GM19351 (cell line): ENCODE results near the gene SGMS1.
"Not testable (repeated sequence)": the region's sequence is repeated elsewhere in the genome, so short reads cannot be mapped to it uniquely, and the experiment has no call there.

ENCODE experiments used
- ATAC-seq: cut with Tn5 transposase; IDR thresholded peaks from one replicate; pipeline ENCODE4 v1.9.1; 2021; ENCODE audit warnings: mild to moderate bottlenecking, moderate library complexity; ENCODE audit not compliant: unreplicated experiment

Gene SGMS1

GRCh38 chr10:50512743-50513416, 110.9 kb downstream of the SGMS1 start:
- ATAC-seq: peak; percentile 43

GRCh38 chr10:50512214-50512595, 111.6 kb downstream of the SGMS1 start:
- ATAC-seq: no peak

GRCh38 chr10:50511492-50512213, 112.1 kb downstream of the SGMS1 start:
- ATAC-seq: peak; percentile 26

- no peak for ATAC-seq
Measured at GRCh38 chr10:50510517-50511473, 113.0 kb downstream of the SGMS1 start.

GRCh38 chr10:50508315-50509051, 115.3 kb downstream of the SGMS1 start:
- ATAC-seq: peak; percentile 73

- no peak for ATAC-seq
Measured at GRCh38 chr10:50506861-50507573, 116.7 kb downstream of the SGMS1 start.

- ATAC-seq: no peak
Measured at GRCh38 chr10:50504389-50504788, 119.4 kb downstream of the SGMS1 start.

GRCh38 chr10:50503661-50504320, 120.0 kb downstream of the SGMS1 start:
- ATAC-seq: no peak

GRCh38 chr10:50503156-50503555, 120.6 kb downstream of the SGMS1 start:
- ATAC-seq: not testable (repeated sequence)

GRCh38 chr10:50501924-50502452, 121.8 kb downstream of the SGMS1 start:
- no peak for ATAC-seq

- no peak for ATAC-seq
Measured at GRCh38 chr10:50501478-50501877, 122.3 kb downstream of the SGMS1 start.

GRCh38 chr10:50498465-50498864, 125.3 kb downstream of the SGMS1 start:
- ATAC-seq: no peak

GRCh38 chr10:50497758-50498157, 126.0 kb downstream of the SGMS1 start:
- ATAC-seq: peak; percentile 95

GRCh38 chr10:50496228-50496627, 127.5 kb downstream of the SGMS1 start:
- no peak for ATAC-seq

- ATAC-seq: no peak
Measured at GRCh38 chr10:50490241-50490640, 133.5 kb downstream of the SGMS1 start.

- ATAC-seq: not testable (repeated sequence)
Measured at GRCh38 chr10:50484550-50484949, 139.2 kb downstream of the SGMS1 start.

- ATAC-seq: peak; percentile 75
Measured at GRCh38 chr10:50480054-50481007, 143.4 kb downstream of the SGMS1 start.
